ENCODE measurements around the gene KCNK3. TPM values are rescaled to one million over a fixed set of nuclear protein-coding genes. Genes with fewer than 3 reads are reported as not detected.

KCNK3 gene
- total and polyA plus RNA-seq, 2 experiments from 2014 or later, result not detected

DNA sequence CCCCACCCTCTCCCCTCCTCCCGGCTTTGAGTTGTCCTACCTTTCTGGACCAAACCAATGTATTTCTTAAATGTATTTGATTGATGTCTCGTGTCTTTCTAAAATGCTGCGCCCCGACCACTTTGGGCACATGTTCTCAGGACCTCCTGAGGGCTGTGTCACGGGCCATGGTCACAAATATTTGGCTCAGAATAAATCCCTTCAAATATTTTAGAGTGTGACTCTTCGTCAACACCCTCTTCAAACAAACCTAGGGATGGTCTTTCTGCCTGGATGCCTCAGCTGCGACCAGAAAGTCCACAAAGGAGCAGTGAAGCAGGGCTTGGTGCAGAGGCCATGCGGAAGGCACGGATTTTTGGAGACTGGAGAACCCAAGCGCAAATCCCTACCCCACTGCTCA lies 70.5 kb downstream of the KCNK3 start:
- Histone ChIP-seq H3K9me2 (ENCODE audit: insufficient read depth) (no peaks in the 10 kb centered on the region), H3K4me2 (ENCODE audit: unreplicated experiment) (no peak overlapping the region), H3K9me3 (ENCODE audit: low read depth) (no peaks in the 10 kb centered on the region), H3K79me2 (ENCODE audit: insufficient read depth) (peaks cover 49% of the 10 kb centered on the region), H4K20me1 (ENCODE audit: insufficient read depth) (no peaks in the 10 kb centered on the region), H3K36me3 (ENCODE audit: low read depth) (no peaks in the 10 kb centered on the region), H3K27me3 (replicated peaks; ENCODE audit: insufficient read depth) (no peaks in the 10 kb centered on the region), H3K4me1 (ENCODE audit: insufficient read depth) (peaks cover 23% of the 10 kb centered on the region), H3K4me3 (no peak overlapping the region), H3F3A (ENCODE audit: insufficient read depth) (no peaks in the 10 kb centered on the region), H2AFZ (no peak overlapping the region), H3K27ac (no peak overlapping the region), H3K9ac (no peak overlapping the region)
- in situ Hi-C loops (cut with MboI), result no loop called here
- DNase-seq, result no peak
- 96 to 97% methylated on average over 10 of the region's 10 CpGs for WGBS, 2 experiments (ENCODE audit: low coverage in 1 of 2, low lambda C conversion rate in 2 of 2, missing lambda C conversion rate in 2 of 2)
- TF ChIP-seq EZH2phosphoT487 (IDR thresholded peaks at IDR 0.05; ENCODE audit: insufficient read depth, low read depth) (no peak), EZH2 (IDR thresholded peaks at IDR 0.05; ENCODE audit: insufficient read depth, poor library complexity, severe bottlenecking) (no peak)

DNA sequence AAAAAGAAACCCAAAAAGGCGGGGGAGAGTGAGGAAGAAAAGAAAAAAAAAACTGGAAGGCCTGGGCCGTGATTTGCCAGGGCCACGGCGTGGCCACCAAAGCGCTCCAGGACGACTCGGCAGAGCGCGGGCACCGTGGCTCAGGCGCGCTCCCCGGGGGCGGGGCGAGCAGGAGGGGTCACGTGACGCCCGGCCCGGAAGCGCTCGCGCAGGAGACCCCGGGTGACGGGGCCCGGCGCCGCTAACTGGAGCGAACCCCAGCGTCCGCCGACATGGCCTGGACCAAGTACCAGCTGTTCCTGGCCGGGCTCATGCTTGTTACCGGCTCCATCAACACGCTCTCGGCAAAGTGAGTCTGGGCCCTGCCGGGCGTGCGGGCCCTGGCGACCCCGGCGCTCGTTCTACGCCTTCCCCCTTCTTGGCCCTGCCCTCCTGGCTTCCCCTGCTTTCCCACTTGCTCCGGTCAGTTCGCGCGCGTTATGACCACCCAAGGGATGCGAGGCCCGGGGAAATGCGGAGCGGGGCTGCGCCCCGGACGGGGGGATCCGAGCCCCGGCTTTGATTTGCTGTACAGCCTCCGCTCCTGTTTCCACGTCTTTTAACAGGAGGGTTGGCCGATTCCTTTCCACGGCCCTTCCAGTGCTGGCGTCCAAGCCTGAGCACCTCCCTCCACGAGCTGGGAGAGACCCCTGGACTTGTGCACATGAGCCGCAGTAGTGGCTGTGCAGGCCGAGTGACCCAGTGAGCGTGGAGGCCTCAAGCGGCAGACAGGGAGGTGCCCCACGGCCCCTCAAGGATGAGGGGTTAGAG lies 71.8 kb downstream of the KCNK3 start, which contains the start of gene SLC35F6:
SLC35F6 (plus strand) TSS at position 207 of the 810 bp plus-strand sequence; CDS start at position 273, 66 bp downstream.
- no peaks in the 10 kb centered on the region for H3K9me2 ChIP-seq (ENCODE audit: insufficient read depth)
- peak within 1 kb of the TSS; percentile 27 for H3K27ac ChIP-seq
- in situ Hi-C loops (cut with MboI), result no loop called here
- no peaks in the 10 kb centered on the region for H3K36me3 ChIP-seq (ENCODE audit: low read depth)
- no peaks in the 10 kb centered on the region for H3K9me3 ChIP-seq (ENCODE audit: low read depth)
- peaks cover 62% of the 10 kb centered on the region for H3K79me2 ChIP-seq (ENCODE audit: insufficient read depth)
- H3K4me3 ChIP-seq, result peak within 1 kb of the TSS; percentile 91
- peak; percentile 95 for DNase-seq
- no peaks in the 10 kb centered on the region for H4K20me1 ChIP-seq (ENCODE audit: insufficient read depth)
- H3K9ac ChIP-seq, result peak within 1 kb of the TSS; percentile 94
- peak within 1 kb of the TSS; percentile 93 for H2AFZ ChIP-seq
- no peaks in the 10 kb centered on the region for H3F3A ChIP-seq (ENCODE audit: insufficient read depth)
- no peak for TF ChIP-seq EZH2phosphoT487 (IDR thresholded peaks at IDR 0.05; ENCODE audit: insufficient read depth, low read depth)
- TF ChIP-seq EZH2 (IDR thresholded peaks at IDR 0.05; ENCODE audit: insufficient read depth, poor library complexity, severe bottlenecking), result no peak
- no peaks in the 10 kb centered on the region for H3K27me3 ChIP-seq (replicated peaks; ENCODE audit: insufficient read depth)
- H3K4me2 ChIP-seq (ENCODE audit: unreplicated experiment), result peak within 1 kb of the TSS; percentile 95
- 0 to 1% methylated on average over 56 to 67 of the region's 68 CpGs for WGBS, 2 experiments (ENCODE audit: low coverage in 1 of 2, low lambda C conversion rate in 2 of 2, missing lambda C conversion rate in 2 of 2)
- peaks cover 20% of the 10 kb centered on the region for H3K4me1 ChIP-seq (ENCODE audit: insufficient read depth)

DNA sequence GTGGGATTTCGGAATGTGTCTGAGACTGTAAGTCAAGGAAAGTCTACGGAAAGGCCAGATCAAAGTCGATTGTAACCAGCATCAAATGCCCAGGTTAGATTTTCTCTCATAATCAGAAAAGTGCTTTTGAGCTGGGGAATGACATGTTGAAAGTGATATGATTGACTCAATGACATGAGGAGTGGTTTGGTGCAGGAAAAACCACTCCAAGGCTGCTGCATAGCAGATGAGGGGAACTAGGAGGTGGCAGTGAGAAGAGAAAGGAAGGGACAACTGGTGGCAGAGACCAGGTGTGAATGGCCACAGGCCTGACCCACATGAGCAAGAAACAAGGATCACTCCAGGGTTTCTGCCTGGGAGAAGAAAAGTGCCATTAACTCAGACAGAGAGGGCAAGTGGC lies 72.4 kb downstream of the KCNK3 start:
- H3K27ac ChIP-seq, result peak overlapping the region; percentile 27; the same call in 1 of the 2 replicates
- no peaks in the 10 kb centered on the region for H3F3A ChIP-seq (ENCODE audit: insufficient read depth)
- peak overlapping the region; percentile 95 for H3K4me2 ChIP-seq (ENCODE audit: unreplicated experiment)
- H4K20me1 ChIP-seq (ENCODE audit: insufficient read depth), result no peaks in the 10 kb centered on the region
- H2AFZ ChIP-seq, result peak overlapping the region; percentile 93
- WGBS, 2 experiments (ENCODE audit: low coverage in 1 of 2, low lambda C conversion rate in 2 of 2, missing lambda C conversion rate in 2 of 2), result 2% methylated on average over 3 of the region's 3 CpGs
- in situ Hi-C loops (cut with MboI), result no loop called here
- TF ChIP-seq EZH2 (IDR thresholded peaks at IDR 0.05; ENCODE audit: insufficient read depth, poor library complexity, severe bottlenecking), result no peak
- peaks cover 68% of the 10 kb centered on the region for H3K79me2 ChIP-seq (ENCODE audit: insufficient read depth)
- no peaks in the 10 kb centered on the region for H3K27me3 ChIP-seq (replicated peaks; ENCODE audit: insufficient read depth)
- H3K9me2 ChIP-seq (ENCODE audit: insufficient read depth), result no peaks in the 10 kb centered on the region
- H3K4me3 ChIP-seq, result peak overlapping the region; percentile 91
- peak overlapping the region; percentile 94 for H3K9ac ChIP-seq
- no peaks in the 10 kb centered on the region for H3K9me3 ChIP-seq (ENCODE audit: low read depth)
- no peak for DNase-seq
- no peaks in the 10 kb centered on the region for H3K36me3 ChIP-seq (ENCODE audit: low read depth)
- H3K4me1 ChIP-seq (ENCODE audit: insufficient read depth), result peaks cover 20% of the 10 kb centered on the region

DNA sequence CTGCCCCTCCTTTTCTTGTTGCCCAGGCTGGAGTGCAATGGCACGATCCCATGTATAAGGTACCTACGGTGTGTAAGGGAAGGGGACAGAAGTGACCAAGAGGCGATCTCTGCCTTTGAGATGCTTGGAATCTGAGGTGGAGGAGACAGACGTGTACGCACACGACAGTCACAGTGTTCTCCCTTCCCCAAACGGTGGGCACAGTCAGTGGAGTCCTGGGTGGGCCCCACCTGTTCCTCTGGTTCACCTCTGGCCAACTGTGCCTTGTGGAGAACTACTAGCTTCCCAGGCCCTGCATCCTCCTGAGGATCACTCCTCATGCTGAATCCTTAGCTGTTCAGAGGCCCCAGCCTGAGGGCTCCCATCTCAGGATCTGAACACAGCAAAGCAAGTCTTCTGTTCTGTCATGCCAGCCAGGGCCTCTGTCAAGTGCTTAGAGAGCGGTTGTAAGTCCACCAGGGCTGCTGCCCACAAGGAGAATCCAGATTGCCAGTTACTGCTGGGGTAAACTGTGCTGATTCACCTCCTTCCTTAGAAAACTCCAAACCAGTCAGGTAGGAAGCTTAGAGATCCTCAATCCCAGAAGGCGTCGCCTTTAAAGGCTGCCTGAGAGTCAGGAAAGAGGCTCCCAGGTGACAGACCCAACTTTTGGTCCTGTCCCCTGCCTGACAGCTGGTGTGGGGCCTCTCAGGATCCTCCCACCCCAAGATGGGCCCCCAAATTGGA lies 73.1 kb downstream of the KCNK3 start:
- no peaks in the 10 kb centered on the region for H3K9me3 ChIP-seq (ENCODE audit: low read depth)
- in situ Hi-C loops (cut with MboI), result no loop called here
- peaks cover 75% of the 10 kb centered on the region for H3K79me2 ChIP-seq (ENCODE audit: insufficient read depth)
- H3K27me3 ChIP-seq (replicated peaks; ENCODE audit: insufficient read depth), result no peaks in the 10 kb centered on the region
- 77 to 78% methylated on average over 10 of the region's 10 CpGs for WGBS, 2 experiments (ENCODE audit: low coverage in 1 of 2, low lambda C conversion rate in 2 of 2, missing lambda C conversion rate in 2 of 2)
- no peak for TF ChIP-seq EZH2 (IDR thresholded peaks at IDR 0.05; ENCODE audit: insufficient read depth, poor library complexity, severe bottlenecking)
- no peaks in the 10 kb centered on the region for H3K36me3 ChIP-seq (ENCODE audit: low read depth)
- peak overlapping the region; percentile 91 for H3K4me3 ChIP-seq
- H3K4me2 ChIP-seq (ENCODE audit: unreplicated experiment), result peak overlapping the region; percentile 95
- no peak for DNase-seq
- peaks cover 20% of the 10 kb centered on the region for H3K4me1 ChIP-seq (ENCODE audit: insufficient read depth)
- H3K27ac ChIP-seq, result no peak overlapping the region
- H3K9me2 ChIP-seq (ENCODE audit: insufficient read depth), result no peaks in the 10 kb centered on the region
- H2AFZ ChIP-seq, result no peak overlapping the region
- peak overlapping the region; percentile 94 for H3K9ac ChIP-seq
- H4K20me1 ChIP-seq (ENCODE audit: insufficient read depth), result no peaks in the 10 kb centered on the region
- H3F3A ChIP-seq (ENCODE audit: insufficient read depth), result no peaks in the 10 kb centered on the region
